Measurements from ENCODE around the gene PTPRJ. TPM values are rescaled to one million over a fixed set of nuclear protein-coding genes. Genes with fewer than 3 reads are reported as not detected.
A peak's percentile ranks its signal among the peaks of the same experiment; 100 is the strongest.

The PTPRJ gene
- total RNA-seq, 4 donors from 2014 or later: 9.8 to 17.8 (median 14.2) TPM

- no peak for DNase-seq (ENCODE audit: low spot score)
- no peak for TF ChIP-seq CTCF (IDR thresholded peaks at IDR 0.05)
- no peak for ATAC-seq (ENCODE audit: low FRiP score)
Observed at GRCh38 chr11:48108231-48109045, 128.1 kb downstream of the PTPRJ start.

- TF ChIP-seq CTCF (IDR thresholded peaks at IDR 0.05): no peak
- peak; percentile 6 for ATAC-seq (ENCODE audit: low FRiP score)
- DNase-seq (ENCODE audit: low spot score): no peak
Observed at GRCh38 chr11:48109046-48109666, 128.8 kb downstream of the PTPRJ start.

- no peak for TF ChIP-seq CTCF (IDR thresholded peaks at IDR 0.05)
- ATAC-seq (ENCODE audit: low FRiP score) (no peak), DNase-seq (ENCODE audit: low spot score) (no peak)
Observed at GRCh38 chr11:48110509-48110766, 130.1 kb downstream of the PTPRJ start.

- no peak for TF ChIP-seq CTCF (IDR thresholded peaks at IDR 0.05)
- DNase-seq (ENCODE audit: low spot score): no peak
- ATAC-seq (ENCODE audit: low FRiP score): no peak
Observed at GRCh38 chr11:48111891-48112290, 131.5 kb downstream of the PTPRJ start.

- TF ChIP-seq CTCF (IDR thresholded peaks at IDR 0.05): no peak
- DNase-seq (ENCODE audit: low spot score) (no peak), ATAC-seq (ENCODE audit: low FRiP score) (no peak)
Observed at GRCh38 chr11:48114740-48115139, 134.4 kb downstream of the PTPRJ start.

GRCh38 chr11:48116437-48117228 lies 136.3 kb downstream of the PTPRJ start:
- no peak for TF ChIP-seq CTCF (IDR thresholded peaks at IDR 0.05)
- ATAC-seq (ENCODE audit: low FRiP score): no peak
- no peak for DNase-seq (ENCODE audit: low spot score)
